ENCODE measurements around the gene AMMECR1L.
"Not testable (repeated sequence)": the region's sequence is repeated elsewhere in the genome, so short reads cannot be mapped to it uniquely, and the experiment has no call there.

AMMECR1L gene

DNA sequence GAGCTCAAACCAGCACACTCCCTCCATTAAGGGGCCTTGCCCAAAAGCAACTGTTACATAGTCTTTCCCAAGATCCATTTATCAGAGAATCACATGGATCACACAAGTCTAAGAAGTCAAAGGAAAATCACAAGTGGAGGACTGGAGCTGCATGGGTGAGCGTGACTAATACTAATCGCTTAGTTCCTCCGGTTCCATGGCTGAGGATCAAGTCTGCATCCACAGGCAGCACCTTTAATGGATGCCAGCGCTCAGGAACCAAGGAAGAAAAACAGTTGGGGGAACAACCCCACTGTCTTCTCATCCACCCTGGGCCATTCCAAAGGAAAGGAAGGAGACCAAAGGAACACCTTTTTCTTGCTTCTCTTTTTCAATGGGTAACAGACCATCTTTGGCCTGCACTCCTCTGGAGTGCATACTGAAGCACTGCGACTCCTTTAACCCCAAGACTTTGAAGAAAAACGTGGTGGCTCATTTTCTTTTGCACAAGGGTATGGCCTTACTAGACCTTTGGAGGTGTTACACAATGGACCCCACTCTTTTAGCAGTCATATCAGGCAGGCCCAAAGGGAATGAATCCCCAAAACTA is 65.6 kb downstream of the AMMECR1L start:
- no peak overlapping the region for H3K4me3 ChIP-seq (replicated peaks in 1 of 2; ENCODE audit: low read depth in 2 of 2, low read length in 2 of 2)
- peak; percentile 10 to 35 for DNase-seq (ENCODE audit: low read depth in 2 of 2)
- TF ChIP-seq, protein P1, sequence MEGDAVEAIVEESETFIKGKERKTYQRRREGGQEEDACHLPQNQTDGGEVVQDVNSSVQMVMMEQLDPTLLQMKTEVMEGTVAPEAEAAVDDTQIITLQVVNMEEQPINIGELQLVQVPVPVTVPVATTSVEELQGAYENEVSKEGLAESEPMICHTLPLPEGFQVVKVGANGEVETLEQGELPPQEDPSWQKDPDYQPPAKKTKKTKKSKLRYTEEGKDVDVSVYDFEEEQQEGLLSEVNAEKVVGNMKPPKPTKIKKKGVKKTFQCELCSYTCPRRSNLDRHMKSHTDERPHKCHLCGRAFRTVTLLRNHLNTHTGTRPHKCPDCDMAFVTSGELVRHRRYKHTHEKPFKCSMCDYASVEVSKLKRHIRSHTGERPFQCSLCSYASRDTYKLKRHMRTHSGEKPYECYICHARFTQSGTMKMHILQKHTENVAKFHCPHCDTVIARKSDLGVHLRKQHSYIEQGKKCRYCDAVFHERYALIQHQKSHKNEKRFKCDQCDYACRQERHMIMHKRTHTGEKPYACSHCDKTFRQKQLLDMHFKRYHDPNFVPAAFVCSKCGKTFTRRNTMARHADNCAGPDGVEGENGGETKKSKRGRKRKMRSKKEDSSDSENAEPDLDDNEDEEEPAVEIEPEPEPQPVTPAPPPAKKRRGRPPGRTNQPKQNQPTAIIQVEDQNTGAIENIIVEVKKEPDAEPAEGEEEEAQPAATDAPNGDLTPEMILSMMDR (IDR thresholded peaks at IDR 0.05; ENCODE audit: low read depth, low read length) = no peak

DNA sequence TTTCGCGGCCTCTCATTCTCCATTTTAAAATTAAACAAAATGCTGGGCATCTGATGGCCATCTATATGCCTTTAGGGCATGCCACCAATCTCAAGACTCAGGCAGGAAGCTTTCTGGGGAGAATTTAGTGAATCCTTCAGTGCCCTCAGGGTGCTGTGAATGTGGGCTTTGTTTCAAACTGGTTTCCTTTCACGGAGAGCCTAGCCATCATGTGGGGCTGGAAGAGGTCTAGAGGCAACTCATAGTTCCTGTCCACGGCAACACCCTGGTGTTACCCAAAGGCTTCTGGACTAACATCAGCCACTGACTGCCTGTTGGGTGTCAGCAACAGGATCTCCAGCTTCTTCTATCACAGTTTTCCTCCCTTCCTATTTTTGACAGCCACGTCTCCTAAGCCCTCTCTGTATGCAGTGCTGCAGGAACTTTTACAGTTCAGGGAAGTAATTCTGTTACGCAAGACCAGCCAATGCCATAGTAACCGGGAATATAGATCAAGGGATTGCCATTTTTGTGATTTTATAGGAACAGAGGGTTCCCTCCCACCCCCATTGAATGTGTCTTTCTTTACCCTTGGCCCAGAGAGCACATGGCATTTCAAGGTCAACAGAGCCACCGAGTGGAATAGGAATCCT is 66.8 kb downstream of the AMMECR1L start:
- TF ChIP-seq, protein P1 (IDR thresholded peaks at IDR 0.05; ENCODE audit: low read depth, low read length) = no peak
- no peak for DNase-seq (ENCODE audit: low read depth in 2 of 2)
- no peak overlapping the region for H3K4me3 ChIP-seq (replicated peaks in 1 of 2; ENCODE audit: low read depth in 2 of 2, low read length in 2 of 2)

DNA sequence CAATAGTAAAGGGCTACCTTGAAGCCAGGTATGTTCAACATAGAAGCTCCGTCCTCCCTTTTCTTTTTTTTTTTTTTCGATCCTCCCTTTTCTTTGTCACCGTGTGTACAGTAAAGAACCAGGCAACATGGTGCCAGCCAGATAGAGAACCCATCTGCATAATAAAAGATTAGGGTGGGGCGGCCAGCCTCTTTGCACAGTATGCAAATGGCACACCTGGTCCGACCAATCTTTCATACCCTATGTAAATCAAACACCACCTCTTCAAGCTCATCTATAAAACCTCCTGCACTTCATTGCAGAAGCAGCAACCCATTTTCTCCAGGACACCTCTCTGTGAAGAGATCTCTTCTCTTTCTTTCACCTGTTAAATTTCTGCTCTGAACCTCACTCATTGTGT is 67.5 kb downstream of the AMMECR1L start:
- DNase-seq (ENCODE audit: low read depth in 2 of 2) = no peak
- H3K4me3 ChIP-seq (replicated peaks in 1 of 2; ENCODE audit: low read depth in 2 of 2, low read length in 2 of 2) = no peak overlapping the region
- TF ChIP-seq, protein P1 (IDR thresholded peaks at IDR 0.05; ENCODE audit: low read depth, low read length) = no peak

DNA sequence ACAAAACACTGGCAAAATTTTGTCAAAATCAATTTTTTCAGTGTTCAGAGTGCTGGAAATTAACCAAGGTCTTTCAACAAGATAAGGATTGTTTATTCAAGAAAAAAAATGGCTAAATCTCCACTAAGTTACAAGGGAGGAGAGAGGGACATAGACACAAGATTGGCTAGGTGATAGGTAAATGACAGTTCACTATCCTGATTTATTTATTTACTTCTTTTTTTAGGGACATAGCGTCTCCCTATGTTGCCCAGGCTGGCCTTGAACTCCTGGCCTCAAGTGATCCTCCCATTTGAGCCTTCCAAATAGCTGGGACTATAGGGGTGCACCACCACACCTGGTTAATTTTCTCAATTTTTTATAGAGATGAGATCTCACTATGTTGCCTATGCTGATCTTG is 71.1 kb downstream of the AMMECR1L start:
- H3K4me3 ChIP-seq (replicated peaks in 1 of 2; ENCODE audit: low read depth in 2 of 2, low read length in 2 of 2) = no peak overlapping the region
- TF ChIP-seq, protein P1 (IDR thresholded peaks at IDR 0.05; ENCODE audit: low read depth, low read length) = no peak
- DNase-seq (ENCODE audit: low read depth in 2 of 2) = no peak

DNA sequence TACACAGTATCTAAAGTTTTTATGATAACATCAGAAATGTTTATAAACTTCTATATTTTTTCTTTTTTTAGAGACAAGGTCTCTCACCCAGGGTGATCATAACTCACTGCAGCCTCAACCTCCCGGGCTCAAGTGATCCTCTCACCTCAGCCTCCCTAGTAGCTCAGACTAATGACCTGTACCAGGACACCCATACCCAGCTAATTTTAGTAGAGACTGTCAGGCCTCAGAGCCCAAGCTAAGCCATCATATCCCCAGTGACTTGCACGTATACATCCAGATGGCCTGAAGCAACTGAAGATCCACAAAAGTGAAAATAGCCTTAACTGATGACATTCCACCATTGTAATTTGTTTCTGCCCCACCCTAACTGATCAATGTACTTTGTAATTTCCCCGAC is 73.3 kb downstream of the AMMECR1L start:
- not testable (repeated sequence) for H3K4me3 ChIP-seq (replicated peaks in 1 of 2; ENCODE audit: low read depth in 2 of 2, low read length in 2 of 2); DNase-seq (ENCODE audit: low read depth in 2 of 2)
